Prostate gland (tissue), 2 donors: ENCODE results near the gene TFAP2A.

Source experiments
- POLR2AphosphoS5 ChIP-seq: sonication (generic); formaldehyde crosslinking; IDR thresholded peaks from one replicate; pipeline ENCODE4 v1.6.1; 2017; ENCODE audit warnings: antibody characterized with exemption
- TF ChIP-seq, protein P1 (sequence below), 4 experiments: fragments of 200-600 bp in 2 of 4; fragments of 450-650 bp in 2 of 4; sonication (generic) in 2 of 4; IDR thresholded peaks; 1 replicate in 3 of 4; 2 replicates in 1 of 4; pipeline ENCODE4 v1.5.1; 2016 to 2019; ENCODE audit warnings: antibody characterized with exemption in 4 of 4, mild to moderate bottlenecking in 2 of 4, moderate library complexity in 2 of 4

DNA sequence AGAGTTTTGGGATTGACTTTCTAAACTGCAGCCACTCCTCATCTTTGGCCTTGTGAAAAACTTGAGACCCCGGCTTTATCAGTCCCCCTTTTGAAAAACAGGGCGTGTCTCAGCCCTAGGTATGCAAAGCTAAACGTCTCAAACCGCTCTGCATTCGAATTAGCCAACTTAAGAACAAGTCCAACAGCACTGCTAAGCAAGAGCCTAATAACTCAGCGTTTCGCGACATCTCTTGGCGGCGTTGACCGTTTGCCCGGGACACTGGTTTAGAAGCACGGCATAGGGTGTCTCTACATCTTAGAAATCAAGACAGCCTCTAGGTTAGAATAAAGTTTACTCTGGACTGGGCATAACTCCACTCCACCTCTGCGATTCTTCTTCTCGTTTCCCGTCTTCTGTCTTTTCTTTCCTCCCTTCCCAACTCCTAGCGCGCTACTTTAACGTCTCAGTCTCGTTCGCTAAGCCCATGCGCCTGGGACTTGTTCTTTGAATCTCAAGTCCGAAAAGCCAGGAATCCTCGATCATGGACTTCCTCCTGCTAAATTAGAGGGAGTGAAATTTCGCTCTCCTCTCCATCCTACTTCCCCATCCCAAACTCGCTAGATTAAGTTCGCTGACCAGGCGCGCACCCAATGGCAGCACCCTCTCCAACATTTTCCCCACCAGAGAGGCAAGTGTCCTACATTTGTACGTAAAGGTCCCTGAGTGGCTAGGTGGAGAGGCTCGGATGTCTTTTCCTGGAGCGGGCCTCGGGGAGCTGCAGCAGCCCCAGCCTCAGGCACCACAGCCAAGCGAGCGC lies 10.5 kb upstream of the TFAP2A start:
- TF ChIP-seq, protein P1, sequence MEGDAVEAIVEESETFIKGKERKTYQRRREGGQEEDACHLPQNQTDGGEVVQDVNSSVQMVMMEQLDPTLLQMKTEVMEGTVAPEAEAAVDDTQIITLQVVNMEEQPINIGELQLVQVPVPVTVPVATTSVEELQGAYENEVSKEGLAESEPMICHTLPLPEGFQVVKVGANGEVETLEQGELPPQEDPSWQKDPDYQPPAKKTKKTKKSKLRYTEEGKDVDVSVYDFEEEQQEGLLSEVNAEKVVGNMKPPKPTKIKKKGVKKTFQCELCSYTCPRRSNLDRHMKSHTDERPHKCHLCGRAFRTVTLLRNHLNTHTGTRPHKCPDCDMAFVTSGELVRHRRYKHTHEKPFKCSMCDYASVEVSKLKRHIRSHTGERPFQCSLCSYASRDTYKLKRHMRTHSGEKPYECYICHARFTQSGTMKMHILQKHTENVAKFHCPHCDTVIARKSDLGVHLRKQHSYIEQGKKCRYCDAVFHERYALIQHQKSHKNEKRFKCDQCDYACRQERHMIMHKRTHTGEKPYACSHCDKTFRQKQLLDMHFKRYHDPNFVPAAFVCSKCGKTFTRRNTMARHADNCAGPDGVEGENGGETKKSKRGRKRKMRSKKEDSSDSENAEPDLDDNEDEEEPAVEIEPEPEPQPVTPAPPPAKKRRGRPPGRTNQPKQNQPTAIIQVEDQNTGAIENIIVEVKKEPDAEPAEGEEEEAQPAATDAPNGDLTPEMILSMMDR (IDR thresholded peaks at IDR 0.05): no peak
- no peak for TF ChIP-seq POLR2AphosphoS5
